ENCODE measurements around the gene EPC2.

GRCh38 chr2:148599109-148599991 is 45.2 kb upstream of the EPC2 start:
- no peak for TF ChIP-seq CTCF (IDR thresholded peaks at IDR 0.05)
- TF ChIP-seq REST (IDR thresholded peaks at IDR 0.05; ENCODE audit: insufficient read depth in 1 of 2, low read depth in 2 of 2, low read length in 1 of 2): no peak
- TF ChIP-seq POLR2AphosphoS5 (IDR thresholded peaks at IDR 0.05; ENCODE audit: low read depth, low read length): no peak
